ENCODE results near the gene DPP10.

The DPP10 gene

DNA sequence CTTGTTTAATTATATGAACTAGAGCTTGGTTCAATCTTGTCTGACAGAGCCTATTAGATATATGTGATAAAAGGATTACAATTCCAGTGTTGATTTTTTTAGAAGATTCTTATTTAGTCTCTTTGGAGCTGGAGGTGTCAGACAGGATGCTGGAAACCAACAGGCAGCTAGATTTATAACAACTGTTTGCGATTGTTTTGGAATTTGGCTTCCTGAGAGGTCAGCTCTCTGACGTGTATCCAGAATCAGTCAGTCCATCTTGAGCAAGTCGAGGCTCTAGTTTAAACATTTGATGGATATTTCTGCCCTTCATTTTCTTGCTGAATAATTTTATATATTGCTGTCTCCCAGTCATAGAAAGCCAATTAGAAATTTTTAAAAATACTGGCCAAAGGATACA, 1062.9 kb downstream of the DPP10 start (continued):
- no peak for TF ChIP-seq KLF10 (tag by site-specific recombination; IDR thresholded peaks at IDR 0.05)
- no peak for TF ChIP-seq SP2 (tag by site-specific recombination; IDR thresholded peaks at IDR 0.05)
- TF ChIP-seq HOXA7 (CRISPR knock-in tag; IDR thresholded peaks at IDR 0.05; ENCODE audit: borderline replicate concordance) = no peak

DNA sequence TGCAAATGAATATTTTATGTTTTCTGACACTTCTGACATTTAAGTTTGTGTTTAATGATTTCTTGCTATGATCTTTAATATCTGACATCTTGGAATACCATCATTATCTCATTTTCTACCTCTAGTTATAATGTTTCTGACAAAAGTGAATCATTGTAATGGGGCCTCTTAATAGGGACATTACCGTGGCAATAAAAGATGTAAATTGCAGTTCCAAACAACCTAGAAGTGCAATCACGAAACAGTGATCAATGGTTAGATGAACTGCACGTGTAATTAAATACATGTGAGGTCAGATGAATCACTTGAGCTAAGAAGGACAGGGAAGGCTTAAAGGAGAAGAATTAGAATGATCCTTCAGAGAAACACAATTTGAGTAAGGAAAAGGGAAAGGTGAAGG, 1078.3 kb downstream of the DPP10 start:
- CTCF ChIA-PET = no interaction called here
- POLR2A ChIA-PET = no interaction called here
- no peaks in the 10 kb centered on the region for H3K4me1 ChIP-seq (ENCODE audit: control insufficient read depth, insufficient read depth, low read length)
- H3K4me3 ChIP-seq (ENCODE audit: low read depth, low read length) = no peak overlapping the region
- H3K36me3 ChIP-seq (ENCODE audit: control insufficient read depth in 2 of 2, insufficient read depth in 1 of 2, low read length in 2 of 2) = no peaks in the 10 kb centered on the region
- no peak for TF ChIP-seq ZBTB17 (tag by site-specific recombination; IDR thresholded peaks at IDR 0.05)
- TF ChIP-seq ZNF132 (tag by site-specific recombination; IDR thresholded peaks at IDR 0.05; ENCODE audit: borderline replicate concordance) = no peak
- TF ChIP-seq, protein P1, sequence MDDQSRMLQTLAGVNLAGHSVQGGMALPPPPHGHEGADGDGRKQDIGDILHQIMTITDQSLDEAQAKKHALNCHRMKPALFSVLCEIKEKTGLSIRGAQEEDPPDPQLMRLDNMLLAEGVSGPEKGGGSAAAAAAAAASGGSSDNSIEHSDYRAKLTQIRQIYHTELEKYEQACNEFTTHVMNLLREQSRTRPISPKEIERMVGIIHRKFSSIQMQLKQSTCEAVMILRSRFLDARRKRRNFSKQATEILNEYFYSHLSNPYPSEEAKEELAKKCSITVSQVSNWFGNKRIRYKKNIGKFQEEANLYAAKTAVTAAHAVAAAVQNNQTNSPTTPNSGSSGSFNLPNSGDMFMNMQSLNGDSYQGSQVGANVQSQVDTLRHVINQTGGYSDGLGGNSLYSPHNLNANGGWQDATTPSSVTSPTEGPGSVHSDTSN (CRISPR knock-in tag; IDR thresholded peaks at IDR 0.05) = no peak
- TF ChIP-seq, protein P2, sequence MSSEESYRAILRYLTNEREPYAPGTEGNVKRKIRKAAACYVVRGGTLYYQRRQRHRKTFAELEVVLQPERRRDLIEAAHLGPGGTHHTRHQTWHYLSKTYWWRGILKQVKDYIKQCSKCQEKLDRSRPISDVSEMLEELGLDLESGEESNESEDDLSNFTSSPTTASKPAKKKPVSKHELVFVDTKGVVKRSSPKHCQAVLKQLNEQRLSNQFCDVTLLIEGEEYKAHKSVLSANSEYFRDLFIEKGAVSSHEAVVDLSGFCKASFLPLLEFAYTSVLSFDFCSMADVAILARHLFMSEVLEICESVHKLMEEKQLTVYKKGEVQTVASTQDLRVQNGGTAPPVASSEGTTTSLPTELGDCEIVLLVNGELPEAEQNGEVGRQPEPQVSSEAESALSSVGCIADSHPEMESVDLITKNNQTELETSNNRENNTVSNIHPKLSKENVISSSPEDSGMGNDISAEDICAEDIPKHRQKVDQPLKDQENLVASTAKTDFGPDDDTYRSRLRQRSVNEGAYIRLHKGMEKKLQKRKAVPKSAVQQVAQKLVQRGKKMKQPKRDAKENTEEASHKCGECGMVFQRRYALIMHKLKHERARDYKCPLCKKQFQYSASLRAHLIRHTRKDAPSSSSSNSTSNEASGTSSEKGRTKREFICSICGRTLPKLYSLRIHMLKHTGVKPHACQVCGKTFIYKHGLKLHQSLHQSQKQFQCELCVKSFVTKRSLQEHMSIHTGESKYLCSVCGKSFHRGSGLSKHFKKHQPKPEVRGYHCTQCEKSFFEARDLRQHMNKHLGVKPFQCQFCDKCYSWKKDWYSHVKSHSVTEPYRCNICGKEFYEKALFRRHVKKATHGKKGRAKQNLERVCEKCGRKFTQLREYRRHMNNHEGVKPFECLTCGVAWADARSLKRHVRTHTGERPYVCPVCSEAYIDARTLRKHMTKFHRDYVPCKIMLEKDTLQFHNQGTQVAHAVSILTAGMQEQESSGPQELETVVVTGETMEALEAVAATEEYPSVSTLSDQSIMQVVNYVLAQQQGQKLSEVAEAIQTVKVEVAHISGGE (tag by site-specific recombination; conservative IDR thresholded peaks at IDR 0.05; ENCODE audit: low read depth) = no peak
- TF ChIP-seq ZNF138 (tag by site-specific recombination; IDR thresholded peaks at IDR 0.05; ENCODE audit: borderline replicate concordance) = no peak
- no peak for TF ChIP-seq SALL2 (tag by site-specific recombination; IDR thresholded peaks at IDR 0.05; ENCODE audit: borderline replicate concordance)
- TF ChIP-seq ZNF175 (tag by site-specific recombination; IDR thresholded peaks at IDR 0.05) = no peak
- TF ChIP-seq, protein P3, sequence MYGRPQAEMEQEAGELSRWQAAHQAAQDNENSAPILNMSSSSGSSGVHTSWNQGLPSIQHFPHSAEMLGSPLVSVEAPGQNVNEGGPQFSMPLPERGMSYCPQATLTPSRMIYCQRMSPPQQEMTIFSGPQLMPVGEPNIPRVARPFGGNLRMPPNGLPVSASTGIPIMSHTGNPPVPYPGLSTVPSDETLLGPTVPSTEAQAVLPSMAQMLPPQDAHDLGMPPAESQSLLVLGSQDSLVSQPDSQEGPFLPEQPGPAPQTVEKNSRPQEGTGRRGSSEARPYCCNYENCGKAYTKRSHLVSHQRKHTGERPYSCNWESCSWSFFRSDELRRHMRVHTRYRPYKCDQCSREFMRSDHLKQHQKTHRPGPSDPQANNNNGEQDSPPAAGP (tag by site-specific recombination; IDR thresholded peaks at IDR 0.05) = no peak
- no peak for TF ChIP-seq ZBTB48 (tag by site-specific recombination; IDR thresholded peaks at IDR 0.05)
- TF ChIP-seq ZNF837 (tag by site-specific recombination; IDR thresholded peaks at IDR 0.05) = no peak
- no peak for TF ChIP-seq FEZF1 (tag by site-specific recombination; IDR thresholded peaks at IDR 0.05)
- TF ChIP-seq ZNF501 (tag by site-specific recombination; IDR thresholded peaks at IDR 0.05) = no peak
- TF ChIP-seq ZNF416 (tag by site-specific recombination; IDR thresholded peaks at IDR 0.05) = no peak
- TF ChIP-seq GLIS1 (tag by site-specific recombination; IDR thresholded peaks at IDR 0.05) = no peak
- TF ChIP-seq ZNF423 (tag by site-specific recombination; IDR thresholded peaks at IDR 0.05) = no peak
- no peak for TF ChIP-seq ZNF560 (tag by site-specific recombination; IDR thresholded peaks at IDR 0.05; ENCODE audit: borderline replicate concordance)
- no peak for TF ChIP-seq MZF1 (tag by site-specific recombination; IDR thresholded peaks at IDR 0.05; ENCODE audit: borderline replicate concordance)
- TF ChIP-seq, protein P4, sequence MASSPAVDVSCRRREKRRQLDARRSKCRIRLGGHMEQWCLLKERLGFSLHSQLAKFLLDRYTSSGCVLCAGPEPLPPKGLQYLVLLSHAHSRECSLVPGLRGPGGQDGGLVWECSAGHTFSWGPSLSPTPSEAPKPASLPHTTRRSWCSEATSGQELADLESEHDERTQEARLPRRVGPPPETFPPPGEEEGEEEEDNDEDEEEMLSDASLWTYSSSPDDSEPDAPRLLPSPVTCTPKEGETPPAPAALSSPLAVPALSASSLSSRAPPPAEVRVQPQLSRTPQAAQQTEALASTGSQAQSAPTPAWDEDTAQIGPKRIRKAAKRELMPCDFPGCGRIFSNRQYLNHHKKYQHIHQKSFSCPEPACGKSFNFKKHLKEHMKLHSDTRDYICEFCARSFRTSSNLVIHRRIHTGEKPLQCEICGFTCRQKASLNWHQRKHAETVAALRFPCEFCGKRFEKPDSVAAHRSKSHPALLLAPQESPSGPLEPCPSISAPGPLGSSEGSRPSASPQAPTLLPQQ (tag by site-specific recombination; IDR thresholded peaks at IDR 0.05) = no peak
- TF ChIP-seq ZNF391 (tag by site-specific recombination; IDR thresholded peaks at IDR 0.05; ENCODE audit: borderline replicate concordance, low read depth) = no peak
- H3K9me3 ChIP-seq (ENCODE audit: control insufficient read depth, insufficient read depth, low read depth, low read length) = no peaks in the 10 kb centered on the region
- H3K27ac ChIP-seq (ENCODE audit: extremely low read depth, low read depth, low read length) = no peak overlapping the region
